Measurements from ENCODE around the gene CRYGN. TPM values are rescaled to one million over a fixed set of nuclear protein-coding genes. Genes with fewer than 3 reads are reported as not detected.

The CRYGN gene
- total RNA-seq, 1 donor = not detected

- H3K27me3 ChIP-seq (ENCODE audit: insufficient read depth, low read length) = no peaks in the 10 kb centered on the region
- no peaks in the 10 kb centered on the region for H3K9me3 ChIP-seq (ENCODE audit: low read depth, low read length)
- H3K4me3 ChIP-seq (ENCODE audit: low read length) = no peak overlapping the region
- H3K4me1 ChIP-seq (ENCODE audit: insufficient read depth, low read length) = peaks cover 20% of the 10 kb centered on the region
Measured at GRCh38 chr7:151402029-151402835, 37.7 kb downstream of the CRYGN start.

- Histone ChIP-seq H3K9me3 (ENCODE audit: low read depth, low read length) (no peaks in the 10 kb centered on the region), H3K4me3 (ENCODE audit: low read length) (no peak overlapping the region), H3K4me1 (ENCODE audit: insufficient read depth, low read length) (peaks cover 20% of the 10 kb centered on the region), H3K27me3 (ENCODE audit: insufficient read depth, low read length) (no peaks in the 10 kb centered on the region)
Measured at GRCh38 chr7:151400626-151401315, 39.2 kb downstream of the CRYGN start.

- Histone ChIP-seq H3K9me3 (ENCODE audit: low read depth, low read length) (no peaks in the 10 kb centered on the region), H3K4me3 (ENCODE audit: low read length) (no peak overlapping the region), H3K4me1 (ENCODE audit: insufficient read depth, low read length) (peaks cover 20% of the 10 kb centered on the region), H3K27me3 (ENCODE audit: insufficient read depth, low read length) (no peaks in the 10 kb centered on the region)
Measured at GRCh38 chr7:151399906-151400305, 40.0 kb downstream of the CRYGN start.

GRCh38 chr7:151399305-151399601, 40.7 kb downstream of the CRYGN start:
- Histone ChIP-seq H3K4me1 (ENCODE audit: insufficient read depth, low read length) (peaks cover 14% of the 10 kb centered on the region), H3K9me3 (ENCODE audit: low read depth, low read length) (no peaks in the 10 kb centered on the region), H3K4me3 (ENCODE audit: low read length) (no peak overlapping the region), H3K27me3 (ENCODE audit: insufficient read depth, low read length) (no peaks in the 10 kb centered on the region)

GRCh38 chr7:151398446-151399304, 41.3 kb downstream of the CRYGN start:
- Histone ChIP-seq H3K9me3 (ENCODE audit: low read depth, low read length) (no peaks in the 10 kb centered on the region), H3K4me1 (ENCODE audit: insufficient read depth, low read length) (peaks cover 8% of the 10 kb centered on the region), H3K4me3 (ENCODE audit: low read length) (no peak overlapping the region), H3K27me3 (ENCODE audit: insufficient read depth, low read length) (no peaks in the 10 kb centered on the region)

GRCh38 chr7:151397026-151397425, 42.9 kb downstream of the CRYGN start:
- Histone ChIP-seq H3K27me3 (ENCODE audit: insufficient read depth, low read length) (no peaks in the 10 kb centered on the region), H3K4me3 (ENCODE audit: low read length) (no peak overlapping the region), H3K4me1 (ENCODE audit: insufficient read depth, low read length) (no peaks in the 10 kb centered on the region), H3K9me3 (ENCODE audit: low read depth, low read length) (no peaks in the 10 kb centered on the region)

GRCh38 chr7:151396328-151396970, 43.5 kb downstream of the CRYGN start:
- Histone ChIP-seq H3K4me3 (ENCODE audit: low read length) (no peak overlapping the region), H3K4me1 (ENCODE audit: insufficient read depth, low read length) (no peaks in the 10 kb centered on the region), H3K9me3 (ENCODE audit: low read depth, low read length) (no peaks in the 10 kb centered on the region), H3K27me3 (ENCODE audit: insufficient read depth, low read length) (no peaks in the 10 kb centered on the region)

- Histone ChIP-seq H3K4me3 (ENCODE audit: low read length) (no peak overlapping the region), H3K27me3 (ENCODE audit: insufficient read depth, low read length) (no peaks in the 10 kb centered on the region), H3K4me1 (ENCODE audit: insufficient read depth, low read length) (no peaks in the 10 kb centered on the region), H3K9me3 (ENCODE audit: low read depth, low read length) (no peaks in the 10 kb centered on the region)
Measured at GRCh38 chr7:151395036-151395367, 44.9 kb downstream of the CRYGN start.

GRCh38 chr7:151394076-151395035, 45.6 kb downstream of the CRYGN start:
- Histone ChIP-seq H3K4me1 (ENCODE audit: insufficient read depth, low read length) (no peaks in the 10 kb centered on the region), H3K9me3 (ENCODE audit: low read depth, low read length) (no peaks in the 10 kb centered on the region), H3K27me3 (ENCODE audit: insufficient read depth, low read length) (no peaks in the 10 kb centered on the region), H3K4me3 (ENCODE audit: low read length) (no peak overlapping the region)

- Histone ChIP-seq H3K4me1 (ENCODE audit: insufficient read depth, low read length) (no peaks in the 10 kb centered on the region), H3K9me3 (ENCODE audit: low read depth, low read length) (no peaks in the 10 kb centered on the region), H3K27me3 (ENCODE audit: insufficient read depth, low read length) (no peaks in the 10 kb centered on the region), H3K4me3 (ENCODE audit: low read length) (no peak overlapping the region)
Measured at GRCh38 chr7:151393031-151393977, 46.6 kb downstream of the CRYGN start.

- no peak overlapping the region for H3K4me3 ChIP-seq (ENCODE audit: low read length)
- no peaks in the 10 kb centered on the region for H3K9me3 ChIP-seq (ENCODE audit: low read depth, low read length)
- no peaks in the 10 kb centered on the region for H3K4me1 ChIP-seq (ENCODE audit: insufficient read depth, low read length)
- no peaks in the 10 kb centered on the region for H3K27me3 ChIP-seq (ENCODE audit: insufficient read depth, low read length)
Measured at GRCh38 chr7:151392426-151392825, 47.5 kb downstream of the CRYGN start.

- no peaks in the 10 kb centered on the region for H3K9me3 ChIP-seq (ENCODE audit: low read depth, low read length)
- H3K4me1 ChIP-seq (ENCODE audit: insufficient read depth, low read length) = no peaks in the 10 kb centered on the region
- no peaks in the 10 kb centered on the region for H3K27me3 ChIP-seq (ENCODE audit: insufficient read depth, low read length)
- no peak overlapping the region for H3K4me3 ChIP-seq (ENCODE audit: low read length)
Measured at GRCh38 chr7:151392002-151392401, 47.9 kb downstream of the CRYGN start.

GRCh38 chr7:151391358-151391730, 48.6 kb downstream of the CRYGN start:
- no peaks in the 10 kb centered on the region for H3K4me1 ChIP-seq (ENCODE audit: insufficient read depth, low read length)
- H3K4me3 ChIP-seq (ENCODE audit: low read length) = no peak overlapping the region
- no peaks in the 10 kb centered on the region for H3K27me3 ChIP-seq (ENCODE audit: insufficient read depth, low read length)
- H3K9me3 ChIP-seq (ENCODE audit: low read depth, low read length) = no peaks in the 10 kb centered on the region

Measured in mononuclear cell (primary cell).